ENCODE measurements around the gene PHACTR3.
A peak's percentile ranks its signal among the peaks of the same experiment; 100 is the strongest.
"Not testable (repeated sequence)": the region's sequence is repeated elsewhere in the genome, so short reads cannot be mapped to it uniquely, and the experiment has no call there.

Gene PHACTR3

GRCh38 chr20:59830665-59831023 lies 226.3 kb downstream of the PHACTR3 start:
- DNase-seq (ENCODE audit: low spot score): peak; percentile 4

GRCh38 chr20:59831024-59831915 lies 226.9 kb downstream of the PHACTR3 start:
- DNase-seq (ENCODE audit: low spot score): peak; percentile 2

- DNase-seq (ENCODE audit: low spot score): peak; percentile 5
Measured at GRCh38 chr20:59831916-59832270, 227.6 kb downstream of the PHACTR3 start.

GRCh38 chr20:59832406-59833363 lies 228.3 kb downstream of the PHACTR3 start:
- peak; percentile 10 for DNase-seq (ENCODE audit: low spot score)

GRCh38 chr20:59835057-59835447 lies 230.7 kb downstream of the PHACTR3 start:
- peak; percentile 11 for DNase-seq (ENCODE audit: low spot score)

- peak; percentile 47 for DNase-seq (ENCODE audit: low spot score)
Measured at GRCh38 chr20:59835448-59836395, 231.4 kb downstream of the PHACTR3 start.

- no peak for DNase-seq (ENCODE audit: low spot score)
Measured at GRCh38 chr20:59836767-59837166, 232.4 kb downstream of the PHACTR3 start.

GRCh38 chr20:59837623-59838394 lies 233.5 kb downstream of the PHACTR3 start:
- no peak for DNase-seq (ENCODE audit: low spot score)

- no peak for DNase-seq (ENCODE audit: low spot score)
Measured at GRCh38 chr20:59839400-59839799, 235.1 kb downstream of the PHACTR3 start.

GRCh38 chr20:59845472-59845871 lies 241.1 kb downstream of the PHACTR3 start:
- DNase-seq (ENCODE audit: low spot score): no peak

GRCh38 chr20:59848182-59848581 lies 243.8 kb downstream of the PHACTR3 start:
- no peak for DNase-seq (ENCODE audit: low spot score)

- DNase-seq (ENCODE audit: low spot score): no peak
Measured at GRCh38 chr20:59850018-59850641, 245.8 kb downstream of the PHACTR3 start.

GRCh38 chr20:59856526-59856925 lies 252.2 kb downstream of the PHACTR3 start:
- DNase-seq (ENCODE audit: low spot score): not testable (repeated sequence)

GRCh38 chr20:59856941-59857340 lies 252.6 kb downstream of the PHACTR3 start:
- DNase-seq (ENCODE audit: low spot score): not testable (repeated sequence)

- DNase-seq (ENCODE audit: low spot score): no peak
Measured at GRCh38 chr20:59857966-59858365, 253.6 kb downstream of the PHACTR3 start.

- DNase-seq (ENCODE audit: low spot score): no peak
Measured at GRCh38 chr20:59858425-59858824, 254.1 kb downstream of the PHACTR3 start.

- DNase-seq (ENCODE audit: low spot score): no peak
Measured at GRCh38 chr20:59861401-59861800, 257.1 kb downstream of the PHACTR3 start.

GRCh38 chr20:59863058-59863457 lies 258.7 kb downstream of the PHACTR3 start:
- DNase-seq (ENCODE audit: low spot score): no peak

- DNase-seq (ENCODE audit: low spot score): no peak
Measured at GRCh38 chr20:59864726-59865125, 260.4 kb downstream of the PHACTR3 start.

- DNase-seq (ENCODE audit: low spot score): no peak
Measured at GRCh38 chr20:59866338-59866737, 262.0 kb downstream of the PHACTR3 start.
